NCI-H2196 treated with DMSO at 0.1 percent for 48 hours (cell line): ENCODE measurements around the gene TEKT1.

ENCODE experiments used
- DNase-seq: peaks from one replicate; lab custom pipeline; 2025; ENCODE audit not compliant: unreplicated experiment; lab: John Stamatoyannopoulos, UW

TEKT1 gene

DNA sequence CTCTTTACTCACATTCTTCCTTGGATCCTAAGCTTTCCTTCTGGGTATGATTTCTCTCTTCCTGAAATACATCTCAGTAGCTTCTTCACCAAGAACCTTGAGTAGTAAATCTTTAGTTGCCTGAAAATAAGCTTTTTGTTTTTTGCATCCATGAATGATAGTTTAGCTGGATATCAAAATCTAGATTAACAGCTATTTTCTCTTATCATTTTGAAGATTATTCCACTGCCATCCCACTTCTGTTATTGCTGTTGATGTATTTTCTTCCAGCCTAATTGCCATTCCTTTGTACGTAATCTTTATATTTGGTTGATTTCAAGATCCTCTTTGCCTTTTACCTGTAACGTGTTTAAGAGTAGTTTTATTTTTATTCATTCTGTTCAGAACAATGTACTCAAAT lies 63.1 kb downstream of the TEKT1 start:
- DNase-seq = no peak

DNA sequence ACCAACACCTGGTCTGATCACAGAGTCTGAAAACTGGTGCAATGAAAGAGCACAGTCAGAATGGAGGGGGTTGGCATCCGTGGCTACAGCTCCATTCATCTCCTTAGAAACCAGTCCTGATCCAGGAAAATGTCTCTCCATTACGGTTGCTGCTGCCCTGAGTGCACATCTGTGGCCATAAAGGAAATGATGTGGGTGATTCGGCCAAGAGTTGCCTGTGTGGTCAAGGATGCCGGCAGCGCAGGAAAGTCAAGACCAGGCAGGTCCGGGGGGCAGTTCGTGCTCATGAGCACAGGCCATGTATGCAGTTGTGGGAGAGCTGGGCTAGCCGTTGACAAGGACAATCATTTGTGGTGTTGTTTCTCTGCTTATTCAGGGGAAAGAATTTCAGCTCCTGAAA lies 69.8 kb downstream of the TEKT1 start:
- DNase-seq = no peak

DNA sequence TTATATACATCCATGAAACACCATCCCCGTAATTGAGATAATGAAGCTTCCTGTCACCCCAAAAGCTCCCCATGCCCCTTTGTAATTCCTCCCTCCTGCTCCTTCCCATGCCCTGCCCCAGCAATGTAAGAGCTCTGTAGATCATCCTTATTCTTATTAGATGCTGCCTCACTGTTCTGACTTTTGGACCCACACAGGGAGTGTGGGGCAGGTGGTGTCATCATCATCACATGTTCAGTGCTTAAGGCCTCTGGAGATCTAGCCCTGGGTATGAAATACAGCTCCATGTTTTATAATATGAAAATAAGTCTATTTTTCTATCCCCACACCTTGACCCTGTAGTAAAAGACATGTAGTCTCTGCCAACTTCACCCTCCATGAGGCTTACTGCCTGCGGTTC lies 73.8 kb downstream of the TEKT1 start:
- DNase-seq = no peak

DNA sequence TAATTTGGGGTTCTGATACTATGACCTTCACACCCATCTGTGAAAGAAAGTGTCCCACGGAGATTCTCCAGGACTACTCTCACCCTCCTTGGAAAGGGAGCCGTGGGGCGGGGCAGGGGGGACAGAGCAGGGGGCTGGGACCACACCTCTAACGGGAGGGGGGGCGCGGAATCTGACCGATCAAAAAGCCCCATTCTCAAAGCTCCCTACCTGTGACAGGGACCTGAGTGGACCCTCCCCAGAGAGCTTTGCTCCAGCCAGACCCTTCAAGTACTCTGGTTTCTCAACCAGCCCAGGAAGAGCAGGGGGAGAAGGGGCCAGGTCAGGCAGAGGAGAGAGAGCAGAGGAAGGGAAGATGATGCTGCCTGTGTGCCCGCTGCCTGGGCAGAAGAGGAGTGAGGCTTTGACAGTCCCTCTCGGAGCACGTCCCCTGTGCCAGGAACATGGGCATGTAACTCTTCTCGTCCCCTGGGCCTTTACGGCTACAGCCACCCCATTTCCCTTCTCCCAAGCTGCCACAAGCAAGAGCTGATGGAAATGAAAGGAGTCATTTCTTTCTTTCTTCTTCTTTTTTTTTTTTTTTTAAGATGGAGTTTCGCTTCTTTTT lies 75.0 kb downstream of the TEKT1 start:
- no peak for DNase-seq

DNA sequence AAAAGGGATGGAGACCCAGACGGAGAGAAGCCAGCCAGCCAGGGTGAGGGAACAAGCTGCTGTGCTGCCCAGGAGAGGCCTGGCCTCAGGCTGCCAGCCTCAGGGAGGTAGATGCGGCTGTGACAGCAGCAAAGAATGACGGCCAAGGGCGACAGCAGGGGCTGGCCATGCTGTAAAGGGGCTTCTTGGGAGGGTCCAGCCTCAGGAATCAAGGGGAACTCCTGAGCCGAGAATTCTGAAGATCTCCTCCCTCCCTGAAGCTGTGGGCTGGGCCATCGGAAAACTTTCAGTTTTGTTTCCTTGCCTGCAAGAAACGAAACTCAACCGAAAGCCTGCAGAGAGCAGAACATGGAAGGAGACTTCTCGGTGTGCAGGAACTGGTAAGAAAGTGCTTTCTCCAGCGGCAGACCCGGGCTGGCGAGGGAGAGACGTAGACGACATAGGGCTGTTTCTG lies 75.8 kb downstream of the TEKT1 start, which contains the start of gene XAF1:
Gene XAF1, plus strand, starts transcription at position 316 of the 454 bp plus-strand sequence. Its CDS starts 33 bp downstream, at position 349.
- DNase-seq = no peak

DNA sequence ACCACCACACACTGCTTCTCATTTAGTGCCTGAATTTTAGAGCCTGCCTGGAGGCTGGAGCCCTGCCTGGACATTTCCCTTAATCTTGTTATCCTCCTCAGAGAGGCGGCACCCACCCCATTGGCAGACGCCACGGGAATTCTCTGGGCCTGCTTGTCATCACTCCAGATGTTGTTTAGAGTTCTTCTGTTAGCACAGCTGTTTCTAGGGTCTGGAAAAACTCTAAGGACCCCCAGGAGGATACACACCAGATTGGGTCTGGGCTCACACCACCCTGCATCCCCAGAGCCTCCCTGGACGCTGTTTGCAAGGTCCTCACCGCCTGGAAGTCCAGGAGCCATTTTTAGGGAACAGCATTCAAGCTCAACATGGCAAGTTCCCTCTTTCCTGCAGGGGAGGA lies 76.2 kb downstream of the TEKT1 start:
- DNase-seq = no peak

DNA sequence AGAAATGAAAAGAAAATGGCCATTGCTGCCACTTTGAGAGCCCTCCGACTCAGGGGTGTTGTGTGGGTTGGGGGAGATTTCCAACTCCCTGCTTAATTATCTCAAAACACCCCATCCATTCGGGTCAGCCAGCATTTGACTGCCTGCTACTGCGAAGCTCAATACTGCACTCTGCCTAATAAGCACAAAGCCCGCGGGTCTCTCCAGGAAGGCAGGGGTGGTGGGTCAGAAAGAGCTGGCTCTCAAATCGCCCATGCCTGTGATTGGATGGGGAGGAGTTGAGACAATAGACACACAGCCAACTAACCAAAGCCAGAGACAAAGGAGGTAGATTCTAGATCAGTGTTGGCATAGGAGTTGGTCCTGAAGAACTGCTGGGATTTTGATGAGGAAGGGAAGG lies 78.0 kb downstream of the TEKT1 start:
- no peak for DNase-seq

DNA sequence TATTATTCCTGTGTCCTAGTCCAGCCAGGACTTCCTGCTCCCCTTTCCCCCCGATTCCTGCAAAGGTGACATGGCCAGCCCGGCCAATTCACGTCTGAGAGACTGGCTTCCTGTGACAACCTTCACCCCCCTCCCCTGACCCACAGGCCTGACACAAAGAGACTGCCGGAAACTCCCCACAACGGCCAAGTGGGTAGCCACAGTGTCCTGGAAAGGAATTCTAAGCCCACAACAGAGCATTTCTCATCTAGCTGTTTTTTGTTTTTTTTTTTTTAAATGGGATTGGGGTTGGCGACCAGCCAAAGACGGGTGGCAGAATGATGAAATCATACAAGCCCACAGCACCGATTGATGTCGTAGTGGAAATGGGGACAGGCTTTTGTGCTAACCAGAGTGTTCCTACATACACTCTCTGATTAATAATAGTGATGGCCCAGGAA lies 78.5 kb downstream of the TEKT1 start:
- no peak for DNase-seq

DNA sequence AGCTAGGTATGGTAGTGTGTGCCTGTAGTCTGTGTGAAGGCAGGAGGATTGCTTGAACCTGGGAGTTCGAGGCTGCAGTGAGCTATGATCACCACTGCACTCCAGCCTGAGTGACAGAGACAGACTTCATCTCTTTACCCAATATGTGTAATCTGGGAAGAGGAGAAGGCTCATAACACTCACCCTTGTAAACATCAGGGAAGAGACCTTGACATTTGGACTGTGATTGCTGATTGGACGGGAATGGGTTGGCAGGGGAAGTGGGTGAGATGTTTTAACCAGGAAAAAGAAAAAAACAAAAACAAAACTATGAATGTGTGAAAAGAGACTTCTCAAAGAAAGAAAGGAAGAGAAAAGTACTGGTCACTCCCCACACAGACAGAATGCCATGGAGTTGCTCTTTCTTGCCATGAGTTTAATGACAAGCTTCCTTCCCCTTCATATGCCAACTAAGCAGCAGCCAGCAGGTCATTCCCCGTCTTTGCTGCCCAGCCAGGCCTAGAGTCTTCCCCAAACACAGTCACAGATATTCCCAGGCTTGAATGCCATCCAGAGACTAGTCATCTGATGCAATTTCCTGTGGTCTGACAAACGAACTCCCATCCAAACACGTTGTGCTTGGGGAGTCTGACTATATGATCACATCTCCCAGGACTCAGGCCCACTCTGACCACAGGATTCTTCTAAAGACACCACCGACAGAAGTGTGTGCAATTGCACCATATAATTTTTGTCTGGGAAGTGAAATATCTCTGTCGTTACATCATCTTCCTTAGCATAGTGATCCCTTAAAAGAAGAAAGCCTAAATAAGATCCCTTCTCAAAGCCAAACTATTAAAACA lies 79.2 kb downstream of the TEKT1 start:
- no peak for DNase-seq

DNA sequence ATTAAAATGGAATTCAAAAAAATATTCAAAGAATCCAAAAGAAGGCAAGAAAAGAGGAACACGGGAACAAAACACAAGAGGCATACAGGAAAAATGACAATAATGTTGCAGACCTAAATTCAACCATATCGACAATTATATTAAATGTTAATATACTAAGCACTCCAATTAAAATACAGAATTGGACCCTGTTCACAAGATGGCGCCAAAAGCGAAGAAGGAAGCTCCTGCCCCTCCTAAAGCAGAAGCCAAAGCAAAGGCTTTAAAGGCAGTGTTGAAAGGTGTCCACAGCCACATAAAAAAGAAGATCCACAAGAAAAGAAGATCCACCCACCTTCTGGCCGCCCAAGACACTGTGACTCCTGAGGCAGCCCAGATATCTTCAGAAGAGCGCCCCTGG lies 82.0 kb downstream of the TEKT1 start:
- no peak for DNase-seq

DNA sequence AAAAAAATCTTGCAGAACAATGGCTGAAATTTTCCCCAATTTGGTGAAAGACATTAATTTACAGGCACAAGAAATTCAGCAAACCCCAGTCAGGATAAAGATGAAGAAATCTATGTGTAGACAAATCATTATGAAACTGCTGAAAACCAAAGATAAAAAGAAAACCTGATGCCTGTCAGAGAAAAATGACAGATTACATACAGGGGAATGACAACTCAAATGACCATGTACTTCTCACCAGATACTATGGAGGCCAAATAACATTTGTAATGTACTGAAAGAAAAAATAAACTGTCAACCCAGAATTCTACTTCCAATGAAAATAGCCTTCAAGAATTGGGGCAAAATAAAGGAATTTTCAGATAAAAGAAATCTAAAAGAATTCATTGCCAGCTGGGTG lies 82.9 kb downstream of the TEKT1 start:
- no peak for DNase-seq
